ENCODE measurements around the gene SLC25A34. TPM values are rescaled to one million over a fixed set of nuclear protein-coding genes. Genes with fewer than 3 reads are reported as not detected.

The SLC25A34 gene
- polyA plus RNA-seq, 1 experiment, result 0.46 TPM

DNA sequence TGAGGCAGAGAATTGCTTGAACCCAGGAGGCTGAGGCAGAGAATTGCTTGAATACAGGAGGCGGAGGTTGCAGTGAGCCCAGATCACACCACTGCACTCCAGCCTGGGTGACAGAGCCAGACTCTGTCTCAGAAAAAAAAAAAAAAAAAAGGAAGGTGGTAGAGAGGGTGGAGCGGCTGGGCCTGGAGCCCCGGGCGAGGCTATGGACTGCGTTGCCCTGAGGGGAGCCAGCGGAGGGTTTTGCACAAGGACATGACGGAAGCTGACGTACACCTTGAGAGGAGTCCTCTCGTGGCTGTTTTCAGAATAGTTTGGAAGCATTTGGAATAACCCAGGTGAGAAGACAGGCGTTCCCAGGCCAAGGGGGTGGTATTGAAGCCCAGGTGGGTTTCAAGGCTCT, 15.7 kb downstream of the SLC25A34 start:
- Histone ChIP-seq H3K27ac (ENCODE audit: low read depth, low read length) (no peak overlapping the region), H3K27me3 (ENCODE audit: control insufficient read depth, insufficient read depth, low read length) (peaks cover 3% of the 10 kb centered on the region), H3K9me3 (ENCODE audit: control insufficient read depth, insufficient read depth, low read length) (no peaks in the 10 kb centered on the region), H3K4me3 (ENCODE audit: low read depth, low read length) (no peak overlapping the region)
- no peak for DNase-seq (ENCODE audit: low read depth, low spot score)
- POLR2A ChIA-PET, result no interaction called here
- CTCF ChIA-PET, result interaction anchor here (0.6 kb wide), 1 partner anchor 10 kb away, joined by 5 read pairs; no protein-coding TSS in a partner anchor
- TF ChIP-seq, protein P1, sequence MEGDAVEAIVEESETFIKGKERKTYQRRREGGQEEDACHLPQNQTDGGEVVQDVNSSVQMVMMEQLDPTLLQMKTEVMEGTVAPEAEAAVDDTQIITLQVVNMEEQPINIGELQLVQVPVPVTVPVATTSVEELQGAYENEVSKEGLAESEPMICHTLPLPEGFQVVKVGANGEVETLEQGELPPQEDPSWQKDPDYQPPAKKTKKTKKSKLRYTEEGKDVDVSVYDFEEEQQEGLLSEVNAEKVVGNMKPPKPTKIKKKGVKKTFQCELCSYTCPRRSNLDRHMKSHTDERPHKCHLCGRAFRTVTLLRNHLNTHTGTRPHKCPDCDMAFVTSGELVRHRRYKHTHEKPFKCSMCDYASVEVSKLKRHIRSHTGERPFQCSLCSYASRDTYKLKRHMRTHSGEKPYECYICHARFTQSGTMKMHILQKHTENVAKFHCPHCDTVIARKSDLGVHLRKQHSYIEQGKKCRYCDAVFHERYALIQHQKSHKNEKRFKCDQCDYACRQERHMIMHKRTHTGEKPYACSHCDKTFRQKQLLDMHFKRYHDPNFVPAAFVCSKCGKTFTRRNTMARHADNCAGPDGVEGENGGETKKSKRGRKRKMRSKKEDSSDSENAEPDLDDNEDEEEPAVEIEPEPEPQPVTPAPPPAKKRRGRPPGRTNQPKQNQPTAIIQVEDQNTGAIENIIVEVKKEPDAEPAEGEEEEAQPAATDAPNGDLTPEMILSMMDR (IDR thresholded peaks at IDR 0.05; ENCODE audit: low read depth, low read length), result no peak

DNA sequence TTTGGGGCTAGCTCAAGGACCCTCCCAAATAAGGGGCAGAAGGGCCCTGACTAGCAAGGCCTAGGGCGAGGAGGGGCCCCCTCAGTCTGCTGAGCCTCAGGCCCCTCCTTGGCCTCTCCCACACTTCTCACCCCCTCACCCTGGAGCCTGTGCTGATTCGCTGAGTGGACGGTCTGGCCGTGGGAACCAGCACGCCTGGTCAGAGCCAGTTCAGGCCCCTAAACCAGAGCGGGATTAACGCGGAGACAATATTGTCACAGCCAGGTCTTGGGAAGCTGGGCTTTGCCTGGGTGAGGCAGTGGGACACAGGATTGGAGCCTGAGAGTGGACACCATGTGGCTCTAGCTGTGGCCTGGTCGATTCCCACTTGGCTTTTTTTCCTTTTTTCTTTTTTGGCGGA, 17.7 kb downstream of the SLC25A34 start:
- H3K4me3 ChIP-seq (ENCODE audit: low read depth, low read length), result no peak overlapping the region
- H3K9me3 ChIP-seq (ENCODE audit: control insufficient read depth, insufficient read depth, low read length), result no peaks in the 10 kb centered on the region
- H3K27ac ChIP-seq (ENCODE audit: low read depth, low read length), result no peak overlapping the region
- DNase-seq (ENCODE audit: low read depth, low spot score), result no peak
- TF ChIP-seq, protein P1 (IDR thresholded peaks at IDR 0.05; ENCODE audit: low read depth, low read length), result no peak
- ChIA-PET POLR2A (no interaction called here), CTCF (interaction anchor here (1.8 kb wide), 1 partner anchor 12 kb away, joined by 5 read pairs; no protein-coding TSS in a partner anchor)
- H3K27me3 ChIP-seq (ENCODE audit: control insufficient read depth, insufficient read depth, low read length), result peaks cover 3% of the 10 kb centered on the region

DNA sequence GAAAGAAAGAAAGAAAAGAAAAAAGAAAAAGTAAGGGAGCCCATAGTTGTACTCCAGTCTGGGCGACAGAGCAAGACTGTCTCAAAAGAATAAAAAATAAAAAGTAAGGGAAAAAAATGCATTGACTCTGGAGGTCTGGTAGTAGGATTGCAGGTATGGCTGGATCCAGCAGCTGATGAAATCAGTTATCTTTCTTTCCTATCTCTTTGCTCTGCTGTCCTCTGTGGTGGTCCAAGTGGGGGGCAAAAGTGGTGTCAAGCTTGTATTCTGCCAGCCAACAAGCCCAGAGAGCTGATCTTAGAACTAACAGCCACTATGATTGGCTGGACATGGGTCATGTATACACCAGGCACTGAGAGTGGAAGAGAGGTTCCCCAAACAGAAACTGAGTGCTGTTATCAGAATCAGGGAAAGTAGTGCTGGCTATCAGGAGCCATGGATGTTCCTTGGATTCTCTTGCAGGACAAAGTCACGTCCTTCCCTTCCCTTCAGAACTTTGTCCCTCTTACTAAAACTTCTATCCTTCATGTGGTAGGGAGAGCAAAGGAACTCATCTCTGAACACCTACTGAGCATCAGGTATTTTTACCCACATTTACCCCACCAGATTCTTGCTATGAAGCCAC, 19.1 kb downstream of the SLC25A34 start:
- no peak overlapping the region for H3K4me3 ChIP-seq (ENCODE audit: low read depth, low read length)
- no peak overlapping the region for H3K27ac ChIP-seq (ENCODE audit: low read depth, low read length)
- TF ChIP-seq, protein P1 (IDR thresholded peaks at IDR 0.05; ENCODE audit: low read depth, low read length), result no peak
- peaks cover 3% of the 10 kb centered on the region; the same call in 1 of the 2 replicates for H3K9me3 ChIP-seq (ENCODE audit: control insufficient read depth, insufficient read depth, low read length)
- no peak for DNase-seq (ENCODE audit: low read depth, low spot score)
- CTCF ChIA-PET, result no interaction called here
- POLR2A ChIA-PET, result interaction anchor here (0.6 kb wide), 1 partner anchor 73 kb away, joined by 3 read pairs; no protein-coding TSS in a partner anchor
- peaks cover 3% of the 10 kb centered on the region for H3K27me3 ChIP-seq (ENCODE audit: control insufficient read depth, insufficient read depth, low read length)

DNA sequence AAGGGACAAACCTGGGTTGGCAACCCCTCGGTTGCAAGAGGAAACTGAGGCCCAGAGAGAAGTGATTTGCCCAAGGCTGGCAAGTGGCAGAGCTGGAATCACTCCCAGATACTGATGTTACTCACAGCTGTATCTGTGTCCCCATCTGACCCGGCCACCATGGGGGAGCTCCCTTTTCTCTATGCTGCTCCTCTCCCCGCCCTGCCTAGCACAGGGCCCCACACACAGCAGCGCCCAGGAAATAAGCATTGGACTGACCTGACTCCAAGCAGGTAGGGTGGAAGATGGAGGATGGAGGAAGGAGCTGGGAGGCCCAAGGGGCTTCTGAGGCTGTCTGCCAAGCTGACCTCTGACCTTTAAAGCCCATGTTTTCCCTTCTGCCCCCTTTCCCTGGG, 19.6 kb downstream of the SLC25A34 start:
- ChIA-PET CTCF (no interaction called here), POLR2A (interaction anchor here (0.6 kb wide), 1 partner anchor 74 kb away, joined by 3 read pairs; no protein-coding TSS in a partner anchor)
- no peak for DNase-seq (ENCODE audit: low read depth, low spot score)
- peaks cover 3% of the 10 kb centered on the region for H3K27me3 ChIP-seq (ENCODE audit: control insufficient read depth, insufficient read depth, low read length)
- TF ChIP-seq, protein P1 (IDR thresholded peaks at IDR 0.05; ENCODE audit: low read depth, low read length), result no peak
- H3K27ac ChIP-seq (ENCODE audit: low read depth, low read length), result no peak overlapping the region
- no peak overlapping the region for H3K4me3 ChIP-seq (ENCODE audit: low read depth, low read length)
- H3K9me3 ChIP-seq (ENCODE audit: control insufficient read depth, insufficient read depth, low read length), result peaks cover 3% of the 10 kb centered on the region; the same call in 1 of the 2 replicates

DNA sequence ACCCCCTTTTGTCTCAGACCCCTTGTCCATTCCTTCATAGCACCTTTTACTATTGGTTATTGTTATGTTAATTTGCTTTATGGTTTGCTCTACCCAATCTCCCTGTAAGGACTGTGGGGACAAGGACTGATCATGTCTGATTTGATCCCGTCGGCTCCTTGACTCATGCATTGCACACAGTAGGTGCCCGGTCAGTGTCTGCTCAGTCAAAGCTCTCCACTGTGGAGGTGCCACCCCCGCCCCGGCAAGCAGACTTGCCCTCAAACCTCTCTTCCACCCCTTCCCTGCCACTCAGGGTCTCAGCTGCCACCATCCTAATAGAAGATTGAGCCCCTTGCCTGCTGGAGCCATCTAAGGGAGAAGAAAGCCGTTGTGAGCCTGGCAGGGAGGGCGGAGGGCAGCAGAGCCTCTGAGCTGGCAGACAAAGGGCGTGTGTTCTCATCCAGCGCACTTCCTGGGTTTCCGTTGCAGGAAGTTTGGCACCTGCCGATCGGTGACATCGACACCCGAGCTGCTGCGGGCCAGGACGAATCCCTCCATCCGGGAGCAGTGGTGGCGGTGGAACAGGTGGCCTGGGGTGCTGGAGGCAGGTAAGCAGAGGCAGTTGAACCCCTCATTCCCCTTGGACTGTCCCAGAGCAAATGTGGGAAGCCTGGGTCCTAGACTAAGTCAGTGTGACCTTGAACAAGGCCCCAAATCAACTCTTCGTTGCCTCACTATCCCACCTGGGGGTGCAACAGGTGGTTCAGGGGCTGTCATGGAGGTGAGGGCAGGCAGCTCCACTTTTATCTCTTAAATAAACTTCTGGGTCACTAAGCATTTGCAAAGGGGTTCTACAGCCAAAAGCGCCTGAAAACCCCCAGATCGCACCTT, 20.3 kb downstream of the SLC25A34 start:
- POLR2A ChIA-PET, result no interaction called here
- no peak for DNase-seq (ENCODE audit: low read depth, low spot score)
- TF ChIP-seq, protein P1 (IDR thresholded peaks at IDR 0.05; ENCODE audit: low read depth, low read length), result no peak
- Histone ChIP-seq H3K27me3 (ENCODE audit: control insufficient read depth, insufficient read depth, low read length) (peaks cover 3% of the 10 kb centered on the region), H3K27ac (ENCODE audit: low read depth, low read length) (no peak overlapping the region), H3K9me3 (ENCODE audit: control insufficient read depth, insufficient read depth, low read length) (peaks cover 3% of the 10 kb centered on the region; the same call in 1 of the 2 replicates), H3K4me3 (ENCODE audit: low read depth, low read length) (no peak overlapping the region)
- CTCF ChIA-PET, result no interaction called here

Measured in AG04450 (cell line).